ENCODE data around the gene TVP23A.

TVP23A gene

DNA sequence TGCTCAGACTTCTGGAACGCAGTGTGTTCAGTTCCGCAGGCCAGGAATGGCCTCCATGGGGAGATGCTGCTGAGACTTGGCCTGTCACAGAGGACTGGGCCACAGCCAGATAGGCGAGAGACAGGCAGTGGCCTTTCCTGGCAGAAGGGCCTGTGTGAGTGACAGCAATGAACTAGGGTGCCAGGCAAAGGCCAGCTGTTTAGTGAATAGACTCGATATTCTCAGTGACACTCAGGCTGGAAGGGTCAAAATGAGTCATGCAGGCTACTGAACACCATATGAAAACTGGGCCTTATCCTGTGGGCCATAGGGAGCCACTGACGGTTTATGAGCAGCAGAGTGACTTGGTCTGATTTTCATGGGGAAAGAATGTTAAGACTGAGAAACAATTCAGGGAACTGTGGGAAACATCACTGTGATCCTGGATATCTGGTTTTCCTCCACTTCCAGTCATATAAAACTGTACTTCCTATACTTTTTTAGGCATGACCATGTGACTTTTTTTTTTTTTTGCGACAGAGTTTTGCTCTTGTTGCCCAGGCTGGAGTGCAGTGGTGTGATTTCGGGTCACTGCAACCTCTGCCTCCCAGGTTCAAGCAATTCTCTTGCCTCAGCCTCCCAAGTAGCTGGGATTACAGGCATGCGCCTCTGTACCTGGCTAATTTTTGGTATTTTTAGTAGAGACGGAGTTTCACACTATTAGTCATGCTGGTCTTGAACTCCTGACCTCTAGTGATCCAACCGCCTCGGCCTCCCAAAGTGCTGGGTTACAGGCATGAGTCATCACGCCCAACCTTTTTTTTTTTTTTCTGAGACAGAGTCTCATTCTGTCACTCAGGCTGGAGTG is 80.1 kb downstream of the TVP23A start:
- TF ChIP-seq, protein P1, sequence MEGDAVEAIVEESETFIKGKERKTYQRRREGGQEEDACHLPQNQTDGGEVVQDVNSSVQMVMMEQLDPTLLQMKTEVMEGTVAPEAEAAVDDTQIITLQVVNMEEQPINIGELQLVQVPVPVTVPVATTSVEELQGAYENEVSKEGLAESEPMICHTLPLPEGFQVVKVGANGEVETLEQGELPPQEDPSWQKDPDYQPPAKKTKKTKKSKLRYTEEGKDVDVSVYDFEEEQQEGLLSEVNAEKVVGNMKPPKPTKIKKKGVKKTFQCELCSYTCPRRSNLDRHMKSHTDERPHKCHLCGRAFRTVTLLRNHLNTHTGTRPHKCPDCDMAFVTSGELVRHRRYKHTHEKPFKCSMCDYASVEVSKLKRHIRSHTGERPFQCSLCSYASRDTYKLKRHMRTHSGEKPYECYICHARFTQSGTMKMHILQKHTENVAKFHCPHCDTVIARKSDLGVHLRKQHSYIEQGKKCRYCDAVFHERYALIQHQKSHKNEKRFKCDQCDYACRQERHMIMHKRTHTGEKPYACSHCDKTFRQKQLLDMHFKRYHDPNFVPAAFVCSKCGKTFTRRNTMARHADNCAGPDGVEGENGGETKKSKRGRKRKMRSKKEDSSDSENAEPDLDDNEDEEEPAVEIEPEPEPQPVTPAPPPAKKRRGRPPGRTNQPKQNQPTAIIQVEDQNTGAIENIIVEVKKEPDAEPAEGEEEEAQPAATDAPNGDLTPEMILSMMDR (IDR thresholded peaks at IDR 0.05; ENCODE audit: control extremely low read depth, extremely low read depth, low read depth, missing control alignments), result no peak
- CTCF ChIA-PET, result interaction anchor here (0.6 to 4.8 kb wide), 16 partner anchors 69 to 481 kb away, joined by 3 to 101 read pairs (median 5); no protein-coding TSS in a partner anchor

DNA sequence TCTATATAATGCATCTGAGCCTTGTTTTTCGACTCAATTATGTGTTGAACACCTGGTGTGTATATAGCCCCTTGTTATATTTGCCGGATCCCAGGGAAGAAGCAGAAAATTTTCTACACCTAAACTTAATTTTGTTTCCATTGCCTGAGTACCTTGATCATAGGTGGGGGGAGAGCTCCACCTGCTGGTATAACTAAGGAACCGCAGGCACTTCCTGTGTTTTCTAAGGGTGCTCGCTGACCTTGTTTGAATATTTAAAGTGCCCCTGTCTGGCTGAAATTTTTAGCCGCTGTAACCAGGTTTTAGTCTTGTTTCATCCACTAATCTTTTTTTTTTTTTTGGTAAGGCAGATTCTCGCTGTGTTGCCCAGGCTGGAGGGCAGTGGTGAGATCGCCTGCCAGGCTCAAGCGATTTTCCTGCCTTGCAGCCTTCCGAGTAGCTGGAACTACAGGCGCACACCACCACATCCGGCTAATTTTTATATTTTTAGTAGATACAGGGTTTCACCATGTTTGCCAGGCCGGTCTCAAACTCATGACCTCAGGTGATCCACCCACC is 81.4 kb downstream of the TVP23A start:
- DNase-seq (ENCODE audit: extremely low spot score), result peak; percentile 81
- TF ChIP-seq, protein P1 (IDR thresholded peaks at IDR 0.05; ENCODE audit: control extremely low read depth, extremely low read depth, low read depth, missing control alignments), result peak; percentile 84
- ChIA-PET POLR2A (interaction anchor here (0.7 kb wide), 2 partner anchors 131 to 193 kb away, joined by 4 read pairs; no protein-coding TSS in a partner anchor), CTCF (interaction anchor here (0.8 to 4.8 kb wide), 22 partner anchors 13 to 482 kb away, joined by 3 to 101 read pairs (median 5); no protein-coding TSS in a partner anchor)

More for the DNA sequence above, 80.1 kb downstream of the TVP23A start:
- peak; percentile 66 for DNase-seq (ENCODE audit: extremely low spot score)
- POLR2A ChIA-PET, result interaction anchor here (0.7 to 1.5 kb wide), 5 partner anchors 27 to 1163 kb away, joined by 3 to 9 read pairs (median 4); no protein-coding TSS in a partner anchor

DNA sequence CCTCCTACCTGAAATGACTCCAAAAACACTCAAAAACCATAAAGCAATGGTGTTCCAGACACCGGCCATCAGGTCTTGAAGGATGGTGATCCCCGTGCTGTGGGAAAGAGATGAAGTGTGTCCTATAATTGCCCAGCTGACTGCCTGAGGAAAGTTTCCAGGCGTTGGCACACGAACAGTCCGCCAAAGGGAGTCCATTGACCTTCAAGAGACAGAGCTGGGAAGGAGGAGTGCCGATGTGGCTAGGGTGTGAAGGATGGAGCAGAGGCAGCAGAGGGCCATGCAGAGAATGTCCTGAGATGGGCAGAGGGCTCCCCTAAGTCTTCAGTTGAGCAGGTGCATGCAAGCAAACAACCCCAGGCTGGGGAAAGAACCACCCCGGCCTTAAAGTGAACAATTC is 86.8 kb downstream of the TVP23A start:
- TF ChIP-seq, protein P1 (IDR thresholded peaks at IDR 0.05; ENCODE audit: control extremely low read depth, extremely low read depth, low read depth, missing control alignments), result no peak
- CTCF ChIA-PET, result interaction anchor here (1.7 to 2.2 kb wide), 2 partner anchors 217 to 475 kb away, joined by 6 to 15 read pairs; no protein-coding TSS in a partner anchor
- POLR2A ChIA-PET, result no interaction called here

DNA sequence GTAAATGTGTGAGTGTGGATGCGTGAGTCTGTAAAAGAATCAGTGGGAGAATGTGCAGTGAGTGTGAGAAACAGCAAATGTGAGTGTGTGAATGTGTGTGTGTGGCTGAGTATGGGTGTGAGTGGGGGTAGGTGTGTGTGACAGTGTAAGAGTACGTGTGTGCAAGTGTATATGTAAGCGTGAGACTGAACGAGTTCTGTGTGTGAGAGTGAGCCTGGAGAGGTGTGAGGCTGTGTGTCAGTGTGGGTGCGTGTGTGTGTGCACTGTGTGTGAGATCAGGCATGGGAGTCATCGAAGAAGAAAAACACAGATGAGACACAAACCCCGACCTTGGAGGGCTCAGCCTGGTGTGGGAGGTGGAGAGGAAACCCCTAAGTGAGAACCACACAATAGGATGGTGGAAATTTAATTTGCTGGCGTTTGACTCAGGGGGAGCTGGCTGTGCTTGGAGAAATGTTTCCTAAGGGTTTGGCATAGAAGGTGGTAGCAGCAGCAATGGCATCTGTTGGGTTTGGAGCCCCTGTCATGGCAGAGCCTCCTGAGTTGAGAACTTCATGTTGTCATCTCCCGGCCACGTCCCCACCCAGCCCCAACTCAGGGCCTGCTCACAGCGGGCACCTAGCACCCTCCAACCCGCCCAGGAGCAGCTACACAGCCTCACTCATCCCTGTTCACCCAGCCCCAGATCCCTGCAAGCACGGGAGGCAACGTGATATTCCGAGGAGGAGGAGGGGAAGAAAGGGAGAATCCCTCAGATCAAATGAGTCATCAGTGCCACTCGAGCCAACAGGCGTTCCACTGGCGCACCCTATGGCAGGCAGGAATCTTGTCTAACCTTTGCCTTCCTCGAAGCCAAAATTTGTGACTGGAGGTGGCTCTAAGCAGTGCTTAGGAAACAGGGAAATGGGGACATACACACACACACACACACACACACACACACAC is 89.2 kb downstream of the TVP23A start:
- POLR2A ChIA-PET, result no interaction called here
- CTCF ChIA-PET, result no interaction called here
- TF ChIP-seq, protein P1 (IDR thresholded peaks at IDR 0.05; ENCODE audit: control extremely low read depth, extremely low read depth, low read depth, missing control alignments), result no peak
- no peak for DNase-seq (ENCODE audit: extremely low spot score)

More for the DNA sequence above, 86.8 kb downstream of the TVP23A start:
- no peak for DNase-seq (ENCODE audit: extremely low spot score)

DNA sequence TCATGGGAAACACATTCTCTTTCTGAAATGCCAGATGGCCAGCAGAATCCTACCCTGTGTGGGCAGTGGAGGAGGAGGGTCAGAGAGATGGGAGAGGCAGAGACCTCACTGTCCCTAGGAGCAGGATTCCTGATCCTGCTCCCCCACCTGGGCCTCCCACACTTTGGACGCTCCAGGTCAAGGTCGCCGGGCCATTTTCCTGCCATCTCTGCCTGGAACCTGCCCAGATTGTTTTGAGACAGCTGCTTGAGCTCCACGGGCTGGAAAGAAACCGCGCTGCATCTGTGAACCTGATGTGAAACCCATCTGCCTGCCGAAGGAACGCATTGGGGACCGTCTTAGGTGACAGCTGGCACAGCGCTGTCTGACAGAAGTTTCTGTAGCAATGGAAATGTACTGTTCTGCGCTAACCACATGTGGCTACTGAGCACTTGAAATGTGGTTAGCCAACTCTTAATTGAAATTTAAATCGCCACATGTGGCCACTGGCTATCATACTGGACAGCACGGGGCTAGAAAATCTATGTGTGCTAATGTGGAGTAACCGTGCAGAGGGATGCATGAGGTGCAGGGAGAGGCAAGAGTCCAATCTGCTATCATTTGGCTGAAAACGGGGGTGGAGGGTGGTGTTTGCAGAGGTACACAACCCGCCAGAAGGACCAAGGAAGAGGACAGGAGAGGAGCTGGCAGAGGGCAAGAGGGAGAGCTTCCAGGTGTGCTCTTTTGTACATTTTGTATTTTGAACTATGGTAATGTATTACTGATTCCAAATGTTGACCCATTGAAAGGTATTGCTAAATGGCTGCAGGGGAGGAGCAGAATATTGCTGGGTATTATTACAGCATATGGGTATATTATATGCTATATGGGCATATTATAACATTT is 90.3 kb downstream of the TVP23A start:
- ChIA-PET CTCF (no interaction called here), POLR2A (no interaction called here)
- TF ChIP-seq, protein P1 (IDR thresholded peaks at IDR 0.05; ENCODE audit: control extremely low read depth, extremely low read depth, low read depth, missing control alignments), result no peak
- DNase-seq (ENCODE audit: extremely low spot score), result no peak
